Parathyroid adenoma (tissue), 2 donors: ENCODE data around the gene ALDH1A1.

ENCODE experiments used
- H2AFZ ChIP-seq: fragments of 300-600 bp; sonication (generic); one replicate; pipeline ENCODE4 v1.7.0; 2017; ENCODE audit warnings: antibody characterized with exemption, mild to moderate bottlenecking
- H3K27ac ChIP-seq: fragments of 300-600 bp; sonication (generic); one replicate; pipeline ENCODE4 v1.7.0; 2017
- H3K27me3 ChIP-seq: fragments of 300-600 bp; sonication (generic); one replicate; pipeline ENCODE4 v1.7.0; 2017; ENCODE audit warnings: low read length; ENCODE audit not compliant: control insufficient read depth, insufficient read depth
- H3K36me3 ChIP-seq: fragments of 300-600 bp; sonication (generic); one replicate; pipeline ENCODE4 v1.7.0; 2017; ENCODE audit warnings: low read length; ENCODE audit not compliant: control insufficient read depth, insufficient read depth
- H3K4me1 ChIP-seq: fragments of 300-600 bp; sonication (generic); one replicate; pipeline ENCODE4 v1.7.0; 2017; ENCODE audit warnings: control low read depth
- H3K4me2 ChIP-seq: fragments of 300-600 bp; sonication (generic); one replicate; pipeline ENCODE4 v1.7.0; 2017; ENCODE audit warnings: low read length
- H3K4me3 ChIP-seq: fragments of 300-600 bp; sonication (generic); one replicate; pipeline ENCODE4 v1.7.0; 2017; ENCODE audit warnings: low read depth, low read length
- H3K79me2 ChIP-seq: fragments of 300-600 bp; sonication (generic); one replicate; pipeline ENCODE4 v1.7.0; 2017; ENCODE audit warnings: control low read depth
- H3K9ac ChIP-seq: fragments of 300-600 bp; sonication (generic); one replicate; pipeline ENCODE4 v1.7.0; 2017; ENCODE audit warnings: mild to moderate bottlenecking
- H3K9me3 ChIP-seq: fragments of 300-600 bp; sonication (generic); one replicate; pipeline ENCODE4 v1.7.0; 2017; ENCODE audit warnings: low read length; ENCODE audit not compliant: control insufficient read depth
- TF ChIP-seq, protein P1 (sequence below): fragments of 300-600 bp; sonication (generic); IDR thresholded peaks from one replicate; pipeline ENCODE4 v1.7.0; 2017; ENCODE audit warnings: antibody characterized with exemption, mild to moderate bottlenecking
- donor health status: primary hyperparathyroidism.

Gene ALDH1A1

DNA sequence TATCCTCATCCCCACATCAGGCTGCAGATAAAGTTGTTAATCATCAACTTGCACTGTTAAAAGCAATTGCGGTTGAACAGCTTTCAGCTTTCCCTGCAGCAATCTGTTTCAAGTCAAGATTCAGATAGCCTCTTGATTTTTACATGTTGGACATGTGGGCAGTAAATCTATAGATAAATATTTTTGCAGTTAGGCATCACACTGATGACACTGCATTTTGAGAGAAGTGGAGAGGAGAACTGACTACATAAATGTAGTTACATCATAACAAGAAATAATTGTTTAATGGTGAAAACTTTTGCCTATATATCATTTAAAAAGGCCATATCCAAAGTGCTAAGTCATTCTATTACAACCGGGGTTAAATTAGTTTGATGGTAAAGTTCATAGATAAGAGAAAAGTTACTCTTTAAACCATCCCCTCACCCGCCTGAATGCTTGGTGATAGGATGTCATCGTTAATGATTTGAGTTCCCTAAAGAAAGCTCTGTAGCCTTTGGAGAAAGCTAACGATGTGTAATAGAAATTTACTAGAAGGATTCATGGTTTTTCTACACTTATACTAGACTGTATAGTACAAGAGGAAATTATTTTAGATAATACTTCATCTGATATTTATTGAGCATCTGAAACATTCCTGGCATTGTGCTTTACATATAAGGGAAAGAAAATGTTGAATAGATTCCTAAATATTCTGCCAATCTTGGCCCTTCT, 30.8 kb upstream of the ALDH1A1 start:
- Histone ChIP-seq H3K9me3 (no peaks in the 10 kb centered on the region), H3K79me2 (no peaks in the 10 kb centered on the region), H2AFZ (no peak overlapping the region), H3K4me3 (no peak overlapping the region), H3K36me3 (no peaks in the 10 kb centered on the region), H3K27me3 (no peaks in the 10 kb centered on the region), H3K4me2 (no peak overlapping the region), H3K9ac (no peak overlapping the region), H3K27ac (no peak overlapping the region), H3K4me1 (no peaks in the 10 kb centered on the region)
- TF ChIP-seq, protein P1, sequence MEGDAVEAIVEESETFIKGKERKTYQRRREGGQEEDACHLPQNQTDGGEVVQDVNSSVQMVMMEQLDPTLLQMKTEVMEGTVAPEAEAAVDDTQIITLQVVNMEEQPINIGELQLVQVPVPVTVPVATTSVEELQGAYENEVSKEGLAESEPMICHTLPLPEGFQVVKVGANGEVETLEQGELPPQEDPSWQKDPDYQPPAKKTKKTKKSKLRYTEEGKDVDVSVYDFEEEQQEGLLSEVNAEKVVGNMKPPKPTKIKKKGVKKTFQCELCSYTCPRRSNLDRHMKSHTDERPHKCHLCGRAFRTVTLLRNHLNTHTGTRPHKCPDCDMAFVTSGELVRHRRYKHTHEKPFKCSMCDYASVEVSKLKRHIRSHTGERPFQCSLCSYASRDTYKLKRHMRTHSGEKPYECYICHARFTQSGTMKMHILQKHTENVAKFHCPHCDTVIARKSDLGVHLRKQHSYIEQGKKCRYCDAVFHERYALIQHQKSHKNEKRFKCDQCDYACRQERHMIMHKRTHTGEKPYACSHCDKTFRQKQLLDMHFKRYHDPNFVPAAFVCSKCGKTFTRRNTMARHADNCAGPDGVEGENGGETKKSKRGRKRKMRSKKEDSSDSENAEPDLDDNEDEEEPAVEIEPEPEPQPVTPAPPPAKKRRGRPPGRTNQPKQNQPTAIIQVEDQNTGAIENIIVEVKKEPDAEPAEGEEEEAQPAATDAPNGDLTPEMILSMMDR = no peak

- Histone ChIP-seq H3K4me1 (no peaks in the 10 kb centered on the region), H3K9me3 (no peaks in the 10 kb centered on the region), H3K27me3 (no peaks in the 10 kb centered on the region), H3K27ac (no peak overlapping the region), H3K9ac (no peak overlapping the region), H3K36me3 (no peaks in the 10 kb centered on the region), H3K79me2 (no peaks in the 10 kb centered on the region), H3K4me3 (no peak overlapping the region), H2AFZ (no peak overlapping the region), H3K4me2 (no peak overlapping the region)
- TF ChIP-seq, protein P1 = no peak
Measured at GRCh38 chr9:72983056-72983455, 30.2 kb upstream of the ALDH1A1 start.

- no peaks in the 10 kb centered on the region for H3K27me3 ChIP-seq
- H3K4me3 ChIP-seq = no peak overlapping the region
- no peaks in the 10 kb centered on the region for H3K36me3 ChIP-seq
- no peak overlapping the region for H3K9ac ChIP-seq
- H3K4me1 ChIP-seq = no peaks in the 10 kb centered on the region
- TF ChIP-seq, protein P1 = no peak
- H3K9me3 ChIP-seq = no peaks in the 10 kb centered on the region
- H3K4me2 ChIP-seq = no peak overlapping the region
- no peak overlapping the region for H2AFZ ChIP-seq
- no peak overlapping the region for H3K27ac ChIP-seq
- no peaks in the 10 kb centered on the region for H3K79me2 ChIP-seq
Measured at GRCh38 chr9:72982146-72982799, 29.4 kb upstream of the ALDH1A1 start.

- Histone ChIP-seq H3K79me2 (no peaks in the 10 kb centered on the region), H3K9ac (no peak overlapping the region), H3K9me3 (no peaks in the 10 kb centered on the region), H3K4me2 (no peak overlapping the region), H2AFZ (no peak overlapping the region), H3K36me3 (no peaks in the 10 kb centered on the region), H3K4me1 (no peaks in the 10 kb centered on the region), H3K27me3 (no peaks in the 10 kb centered on the region), H3K27ac (no peak overlapping the region), H3K4me3 (no peak overlapping the region)
- TF ChIP-seq, protein P1 = no peak
Measured at GRCh38 chr9:72981433-72981832, 28.6 kb upstream of the ALDH1A1 start.
